EH (cell line): ENCODE measurements around the gene CLCNKA.
"Not testable (repeated sequence)": the region's sequence is repeated elsewhere in the genome, so short reads cannot be mapped to it uniquely, and the experiment has no call there.

Source experiments
- DNase-seq: peaks from one replicate; pipeline ENCODE4 v3.0.0-alpha.2; 2015; ENCODE audit warnings: low read depth

Gene CLCNKA

GRCh38 chr1:16021681-16022080 is at the start of gene CLCNKA:
Gene CLCNKA (plus strand): TSS chr1:16022036. CDS start chr1:16022620, 584 bp downstream.
- DNase-seq: no peak

GRCh38 chr1:15972409-15972808 is 49.4 kb upstream of the CLCNKA start:
- DNase-seq: no peak

- DNase-seq: no peak
These were observed 48.1 kb upstream of the CLCNKA start for GRCh38 chr1:15973772-15974171.

GRCh38 chr1:15974855-15975254 is 47.0 kb upstream of the CLCNKA start:
- no peak for DNase-seq

GRCh38 chr1:15975358-15975804 is 46.5 kb upstream of the CLCNKA start:
- DNase-seq: peak; percentile 72

- DNase-seq: peak; percentile 93
These were observed 45.8 kb upstream of the CLCNKA start, which contains the start of gene ZBTB17 for GRCh38 chr1:15975805-15976680. Gene ZBTB17 (minus strand): TSS chr1:15976101. CDS start chr1:15948495, 27,606 bp downstream.

GRCh38 chr1:15977947-15978346 is 43.9 kb upstream of the CLCNKA start:
- not testable (repeated sequence) for DNase-seq

- no peak for DNase-seq
These were observed 40.2 kb upstream of the CLCNKA start for GRCh38 chr1:15981679-15982078.

- no peak for DNase-seq
These were observed 38.6 kb upstream of the CLCNKA start for GRCh38 chr1:15983275-15983674.

GRCh38 chr1:15985611-15986297 is 36.1 kb upstream of the CLCNKA start:
- DNase-seq: peak; percentile 43

GRCh38 chr1:15988856-15989736 is 32.7 kb upstream of the CLCNKA start:
- no peak for DNase-seq

GRCh38 chr1:15989776-15990175 is 32.1 kb upstream of the CLCNKA start:
- no peak for DNase-seq

- DNase-seq: no peak
These were observed 30.2 kb upstream of the CLCNKA start for GRCh38 chr1:15991427-15992186.

GRCh38 chr1:15992187-15992553 is 29.7 kb upstream of the CLCNKA start:
- DNase-seq: no peak

GRCh38 chr1:15992582-15993500 is 29.0 kb upstream of the CLCNKA start:
- DNase-seq: no peak

- no peak for DNase-seq
These were observed 28.2 kb upstream of the CLCNKA start for GRCh38 chr1:15993666-15994065.

- DNase-seq: no peak
These were observed 27.8 kb upstream of the CLCNKA start for GRCh38 chr1:15994081-15994480.

- peak; percentile 77 for DNase-seq
These were observed 27.1 kb upstream of the CLCNKA start for GRCh38 chr1:15994590-15995351.

- no peak for DNase-seq
These were observed 24.7 kb upstream of the CLCNKA start for GRCh38 chr1:15997076-15997585.
